GM19025 (cell line): ENCODE data around the gene UCP3.

Source experiments
- ATAC-seq: cut with Tn5 transposase; IDR thresholded peaks from one replicate; pipeline ENCODE4 v1.9.1; 2021; ENCODE audit warnings: mild to moderate bottlenecking, low read depth, moderate library complexity; ENCODE audit not compliant: unreplicated experiment

The UCP3 gene

DNA sequence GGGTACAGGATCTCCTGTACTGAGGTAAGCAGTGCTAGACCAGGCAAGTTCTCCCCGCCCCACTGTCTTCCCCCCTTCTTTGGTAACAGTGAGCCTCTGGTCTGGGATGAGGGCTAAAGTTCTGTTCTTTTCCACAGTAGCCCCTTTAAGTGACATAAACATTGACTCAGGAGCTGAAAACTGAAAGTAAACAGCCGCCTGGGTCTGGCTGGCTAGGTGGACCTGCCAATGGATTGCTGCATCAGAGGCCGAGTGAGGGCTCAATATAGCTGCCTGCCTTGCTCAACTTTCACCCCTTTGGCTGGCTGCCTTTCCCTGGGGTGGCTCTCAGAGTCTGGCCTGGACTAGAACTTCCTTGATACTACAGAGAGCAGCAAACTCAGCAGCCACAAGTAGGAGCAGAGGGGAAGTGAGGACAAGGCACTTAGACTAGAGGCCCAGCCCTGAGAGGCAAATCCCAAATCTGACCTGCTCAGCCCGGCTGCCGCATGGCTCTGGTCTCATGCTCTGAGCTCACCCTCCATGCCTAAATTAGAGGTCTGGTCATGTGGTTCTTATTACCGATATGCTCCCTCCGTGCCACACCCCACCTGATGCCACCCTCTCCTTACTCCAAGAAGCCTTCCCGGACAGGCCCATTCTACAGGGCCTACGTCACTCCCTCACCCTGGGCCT is 9.6 kb upstream of the UCP3 start:
- ATAC-seq: no peak

DNA sequence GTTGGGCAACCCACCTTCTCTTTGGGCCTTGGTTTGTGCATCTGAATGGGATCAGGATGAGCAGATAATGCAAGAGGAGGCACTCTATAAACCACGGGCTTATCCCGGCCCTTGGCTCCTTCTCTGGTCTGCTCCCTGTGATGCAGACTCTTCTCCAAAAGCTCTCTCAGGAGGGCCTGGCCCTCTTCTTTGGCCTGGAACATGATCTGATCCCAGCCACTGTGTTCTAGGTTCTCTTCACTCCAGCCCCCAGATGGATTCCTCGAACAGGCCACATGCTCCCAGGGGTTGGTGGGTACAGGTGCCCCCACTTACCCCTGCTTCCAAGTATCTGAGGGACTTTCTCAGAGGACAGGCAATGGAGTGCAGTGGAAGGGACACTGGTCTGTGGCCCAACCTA is 8.7 kb upstream of the UCP3 start:
- ATAC-seq: no peak

- no peak for ATAC-seq
These were observed 7.2 kb upstream of the UCP3 start for GRCh38 chr11:74015919-74016684.

DNA sequence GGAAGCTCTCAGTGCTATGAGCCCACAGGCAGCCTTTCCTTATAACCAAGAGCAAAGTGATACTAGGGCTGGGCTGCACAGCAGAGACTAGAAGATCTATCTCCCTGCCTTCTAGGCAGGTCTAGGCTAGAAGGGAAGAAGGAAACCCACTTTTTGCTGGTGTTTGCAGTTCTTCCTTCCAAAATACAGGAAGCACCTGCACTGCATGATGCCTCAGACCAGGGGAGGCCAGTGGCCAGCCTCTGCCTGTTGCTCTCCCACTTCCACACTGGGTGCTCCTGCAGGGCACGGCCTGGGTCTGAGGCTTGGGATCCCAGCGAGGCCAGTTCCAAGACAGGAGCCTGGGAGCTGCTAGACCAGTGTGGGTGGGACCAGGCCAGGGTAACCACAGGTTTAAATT is 6.0 kb upstream of the UCP3 start:
- ATAC-seq: no peak

- ATAC-seq: no peak
These were observed 4.3 kb upstream of the UCP3 start for GRCh38 chr11:74013141-74013540.

GRCh38 chr11:74012074-74012809 is 3.4 kb upstream of the UCP3 start:
- ATAC-seq: no peak

- ATAC-seq: peak; percentile 78
These were observed 2.6 kb upstream of the UCP3 start for GRCh38 chr11:74011360-74012073.

- no peak for ATAC-seq
These were observed 1.7 kb upstream of the UCP3 start for GRCh38 chr11:74010306-74011300.

- ATAC-seq: no peak
These were observed 905 bp upstream of the UCP3 start for GRCh38 chr11:74009675-74010305.

- ATAC-seq: no peak
These were observed 304 bp upstream of the UCP3 start for GRCh38 chr11:74009230-74009547.

GRCh38 chr11:74007691-74008372 is 1.1 kb downstream of the UCP3 start:
- ATAC-seq: no peak

GRCh38 chr11:74006743-74007304 is 2.1 kb downstream of the UCP3 start:
- ATAC-seq: no peak

GRCh38 chr11:74005721-74006517 is 3.0 kb downstream of the UCP3 start:
- no peak for ATAC-seq

GRCh38 chr11:74004759-74005615 is 3.9 kb downstream of the UCP3 start:
- ATAC-seq: no peak

- no peak for ATAC-seq
These were observed 4.7 kb downstream of the UCP3 start for GRCh38 chr11:74004046-74004695.

- no peak for ATAC-seq
These were observed 6.1 kb downstream of the UCP3 start for GRCh38 chr11:74002832-74003231.
